Spleen (tissue), 7 donors: ENCODE measurements around the gene SERPINB2.

ENCODE experiments used
- CTCF ChIP-seq, 11 experiments: fragments of 200-600 bp in 7 of 11; fragments of 450-650 bp in 4 of 11; sonication (generic) in 4 of 11; IDR thresholded peaks in 8 of 11; conservative IDR thresholded peaks in 3 of 11; 1 replicate in 7 of 11; 2 replicates in 4 of 11; pipeline versions ENCODE4 v1.4.0 to v1.8.0; 2016 to 2021; ENCODE audit warnings: antibody characterized with exemption in 11 of 11, inconsistent platforms in 4 of 11, mild to moderate bottlenecking in 1 of 11
- POLR2AphosphoS5 ChIP-seq, 3 donors: sonication (generic); formaldehyde crosslinking; IDR thresholded peaks; one replicate each; pipeline ENCODE4 v1.5.1; 2017; ENCODE audit warnings: antibody characterized with exemption in 3 of 3
- donor health status: DM: no; HTN: no; CAD: no; lungs with moderate emphysema.
- donor health status: DM: no; HTN: no; CAD: no.
- donor health status: DM: no; HTN: no; CAD: no.

GRCh38 chr18:63887424-63887823 is at the start of gene SERPINB2:
- TF ChIP-seq CTCF (IDR thresholded peaks at IDR 0.05 in 8 of 11, conservative IDR thresholded peaks at IDR 0.05 in 3 of 11) = no peak
- no peak for TF ChIP-seq POLR2AphosphoS5 (IDR thresholded peaks at IDR 0.05)
